PC-9 (cell line): ENCODE measurements around the gene RPL14. TPM values are rescaled to one million over a fixed set of nuclear protein-coding genes. Genes with fewer than 3 reads are reported as not detected.

Source experiments
- Bru-seq: library from RNA; stranded (reverse); fragments of 400-500 nt; gene quantifications from one replicate; lab custom pipeline; 2021; lab: Mats Ljungman, UMichigan
- BruChase-seq, 2 experiments: library from RNA; stranded (reverse); fragments of 400-500 nt; gene quantifications; one replicate each; lab custom pipeline; 2021; lab: Mats Ljungman, UMichigan
- BruUV-seq: library from RNA; stranded (reverse); fragments of 400-500 nt; replicated peaks from 2 replicates; lab custom pipeline; 2021; lab: Mats Ljungman, UMichigan
- CTCF ChIA-PET: fragments of 300-600 bp; sonication (Branson Sonifier 250); formaldehyde crosslinking; loops from one replicate; lab custom pipeline; 2022; ENCODE audit warnings: antibody characterized with exemption; lab: Charles Lee
- POLR2A ChIA-PET: fragments of 300-600 bp; sonication (Branson Sonifier 250); formaldehyde crosslinking; loops from one replicate; lab custom pipeline; 2022; ENCODE audit warnings: antibody characterized with exemption; ENCODE audit not compliant: unreplicated experiment; lab: Charles Lee
- DNase-seq, 2 experiments: peaks; one replicate each; pipeline versions ENCODE4 v3.0.0 to v3.0.0-alpha.2; 2015 to 2022; ENCODE audit warnings: mixed read lengths in 1 of 2
- H2AFZ ChIP-seq: fragments of 200-600 bp; sonication (generic); 2 replicates; pipeline ENCODE4 v1.8.1; 2017; ENCODE audit warnings: antibody characterized with exemption
- H3F3A ChIP-seq: fragments of 200-600 bp; sonication (generic); 2 replicates; pipeline ENCODE4 v1.8.1; 2017; ENCODE audit warnings: antibody characterized with exemption, mild to moderate bottlenecking, low read depth; ENCODE audit not compliant: insufficient read depth
- H3K27ac ChIP-seq: fragments of 200-600 bp; sonication (generic); 2 replicates; pipeline ENCODE4 v1.6.1; 2016; ENCODE audit warnings: mixed run types
- H3K27me3 ChIP-seq: fragments of 200-600 bp; sonication (generic); 2 replicates; pipeline ENCODE4 v1.6.1; 2016; ENCODE audit warnings: low read depth, mixed run types; ENCODE audit not compliant: insufficient read depth
- H3K36me3 ChIP-seq: fragments of 200-600 bp; sonication (generic); 2 replicates; pipeline ENCODE4 v1.6.1; 2016; ENCODE audit warnings: low read depth, mixed run types
- H3K4me1 ChIP-seq: fragments of 200-600 bp; sonication (generic); replicated peaks from 2 replicates; pipeline ENCODE4 v1.6.1; 2016; ENCODE audit warnings: mixed run types; ENCODE audit not compliant: insufficient read depth
- H3K4me2 ChIP-seq: fragments of 200-600 bp; sonication (generic); 2 replicates; pipeline ENCODE4 v1.6.1; 2017; ENCODE audit warnings: mixed run types
- H3K4me3 ChIP-seq: fragments of 200-600 bp; sonication (generic); 2 replicates; pipeline ENCODE4 v1.6.1; 2016; ENCODE audit warnings: mixed run types
- H3K79me2 ChIP-seq: fragments of 200-600 bp; sonication (generic); 2 replicates; pipeline ENCODE4 v1.6.1; 2017; ENCODE audit warnings: low read depth, mixed run types
- H3K9me2 ChIP-seq: fragments of 200-600 bp; sonication (generic); 2 replicates; pipeline ENCODE4 v1.8.1; 2017; ENCODE audit warnings: mild to moderate bottlenecking; ENCODE audit not compliant: insufficient read depth
- H3K9me3 ChIP-seq: fragments of 200-600 bp; sonication (generic); 2 replicates; pipeline ENCODE4 v1.8.1; 2016; ENCODE audit warnings: low read depth; ENCODE audit not compliant: insufficient read depth
- H4K20me1 ChIP-seq: fragments of 200-600 bp; sonication (generic); 2 replicates; pipeline ENCODE4 v1.8.1; 2017; ENCODE audit not compliant: insufficient read depth
- CTCF ChIP-seq: fragments of 200-600 bp; sonication (generic); conservative IDR thresholded peaks from 2 replicates; pipeline ENCODE4 v1.6.1; 2017; ENCODE audit warnings: mixed run types, antibody characterized with exemption, mild to moderate bottlenecking, moderate library complexity
- EZH2 ChIP-seq: fragments of 200-600 bp; sonication (generic); IDR thresholded peaks from 2 replicates; pipeline ENCODE4 v1.8.0; 2017; ENCODE audit warnings: antibody characterized with exemption, low read depth
- intact Hi-C: fragments of 100-400 bp; cut with micrococcal nuclease; formaldehyde crosslinking; loops from one replicate; pipeline ENCODE4 v1.10.0; 2022; ENCODE audit not compliant: unreplicated experiment
- long read RNA-seq: library from polyadenylated mRNA; stranded (forward); transcript quantifications from one replicate; pipeline ENCODE4 v2.0.0, GENCODE V29; 2022
- total RNA-seq: library from RNA; stranded (reverse); gene quantifications from 2 replicates; pipeline ENCODE4 v1.2.3, GENCODE V29; 2021

The RPL14 gene
- total RNA-seq: 1,756 and 2,201 TPM in 2 replicates
- percentile 97 among the genes with signal in this experiment for Bru-seq, nascent RNA
- BruChase-seq, experiment 1, labeled RNA remaining after a 2-hour chase: percentile 96 among the genes with signal in this experiment
- BruChase-seq, experiment 2, labeled RNA remaining after a 6-hour chase: percentile 98 among the genes with signal in this experiment
- long read RNA-seq, full-length matches to known transcripts: 456 of 476 reads
- long read RNA-seq, partial matches to known transcripts: 18 of 476 reads
- long read RNA-seq, other reads (novel, unspliced or antisense): 2 of 476 reads

DNA sequence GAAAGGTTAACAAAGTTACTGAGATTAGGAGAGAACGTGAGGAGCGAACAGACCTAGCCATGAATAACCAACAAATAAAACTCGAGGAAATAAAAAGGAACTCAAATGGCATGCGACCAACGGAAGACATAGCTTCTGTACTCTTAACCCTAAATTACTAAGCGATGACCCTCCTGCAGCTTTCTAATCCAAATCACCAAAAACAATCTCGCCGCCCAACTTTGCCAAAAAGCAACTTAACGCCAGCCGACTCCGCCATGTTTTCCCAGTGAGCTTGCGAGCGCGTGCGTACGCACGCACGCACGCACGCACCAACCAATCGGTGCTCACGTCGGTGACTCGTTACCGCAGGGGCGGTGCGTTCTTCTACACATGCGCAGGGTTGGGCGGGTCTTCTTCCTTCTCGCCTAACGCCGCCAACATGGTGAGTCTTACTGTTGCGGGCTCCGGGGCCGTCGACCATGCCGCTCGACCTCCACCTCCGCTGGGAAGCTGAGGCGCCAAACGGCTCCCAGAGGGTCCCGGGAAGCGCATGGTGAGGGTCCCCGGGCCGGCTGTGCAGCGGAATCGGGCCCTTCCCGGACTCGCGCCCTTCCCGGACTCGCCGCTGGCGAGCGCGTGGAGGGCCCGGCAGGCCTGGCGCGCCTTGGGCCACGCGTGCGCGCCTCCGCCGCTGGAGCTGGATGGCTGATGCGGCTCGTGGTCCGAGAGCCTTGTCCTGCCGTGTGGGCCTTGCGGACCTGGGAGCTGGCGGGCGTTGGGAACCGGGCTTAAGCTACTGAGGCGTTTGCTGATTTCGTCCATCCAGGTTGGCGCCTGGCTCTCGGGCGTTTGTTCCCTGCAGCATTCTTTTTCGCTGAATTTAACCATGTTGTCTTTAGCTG is at the start of gene RPL14:
Gene RPL14 (plus strand): TSS at position 400 of the 884 bp plus-strand sequence. CDS start 133 bp downstream, at position 533.
- ChIA-PET POLR2A (interaction anchor here (0.6 to 0.7 kb wide), 8 partner anchors 17 to 1630 kb away, joined by 3 to 9 read pairs (median 5); partner anchors contain the start of genes CTNNB1 and ZNF620), CTCF (interaction anchor here (0.6 kb wide), 2 partner anchors 18 to 127 kb away, joined by 4 to 15 read pairs; no protein-coding TSS in a partner anchor)
- Histone ChIP-seq H3K27ac (peak within 1 kb of the TSS; percentile 77), H3K79me2 (peaks cover 52% of the 10 kb centered on the region), H3K4me3 (peak within 1 kb of the TSS; percentile 97), H4K20me1 (peaks cover 34% of the 10 kb centered on the region), H3K4me2 (peak within 1 kb of the TSS; percentile 93), H3F3A (peaks cover 51% of the 10 kb centered on the region), H3K27me3 (no peaks in the 10 kb centered on the region), H3K9me3 (no peaks in the 10 kb centered on the region), H3K9me2 (no peaks in the 10 kb centered on the region), H3K36me3 (peaks cover 39% of the 10 kb centered on the region), H2AFZ (peak within 1 kb of the TSS; percentile 93), H3K4me1 (peaks cover 32% of the 10 kb centered on the region)
- intact Hi-C loops: loop anchor here (5.0 kb wide), 1 partner anchor 740 kb away; the partner anchor contains the start of gene CTNNB1
- DNase-seq: peak; percentile 89
- BruUV-seq: TSS peak; percentile 53
- no peak for TF ChIP-seq EZH2
- no peak for TF ChIP-seq CTCF

DNA sequence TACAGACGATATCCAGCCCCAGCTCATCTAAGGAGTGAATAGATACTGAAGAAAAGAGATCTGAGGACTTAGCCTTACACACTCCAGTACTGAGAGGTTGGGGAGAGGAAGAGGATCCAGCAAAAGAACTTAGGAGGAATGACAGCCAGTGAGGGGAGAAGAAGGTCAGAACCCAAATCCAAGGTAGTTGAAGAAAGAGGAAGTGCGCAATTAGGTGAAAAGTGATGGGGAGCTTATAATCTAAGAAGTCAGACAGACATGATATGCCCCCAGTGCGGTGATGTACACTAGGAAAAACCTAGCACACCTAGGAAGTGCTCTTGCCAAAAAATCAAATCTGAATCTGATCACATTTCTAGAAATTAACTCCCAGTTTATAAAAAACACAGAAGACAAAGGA is 49.5 kb upstream of the RPL14 start:
- BruUV-seq: no TSS peak
- H4K20me1 ChIP-seq: no peaks in the 10 kb centered on the region
- no peak overlapping the region for H3K4me2 ChIP-seq
- H3K36me3 ChIP-seq: no peaks in the 10 kb centered on the region
- H3K4me1 ChIP-seq: no peaks in the 10 kb centered on the region
- POLR2A ChIA-PET: no interaction called here
- H3K9me2 ChIP-seq: no peaks in the 10 kb centered on the region; the same call in 1 of the 2 replicates
- no peak overlapping the region for H2AFZ ChIP-seq
- H3K27ac ChIP-seq: no peak overlapping the region
- no peak for DNase-seq
- H3F3A ChIP-seq: no peaks in the 10 kb centered on the region
- intact Hi-C loops: no loop called here
- H3K27me3 ChIP-seq: no peaks in the 10 kb centered on the region
- H3K79me2 ChIP-seq: no peaks in the 10 kb centered on the region
- CTCF ChIA-PET: no interaction called here
- TF ChIP-seq EZH2: no peak
- no peak for TF ChIP-seq CTCF
- no peak overlapping the region for H3K4me3 ChIP-seq
- no peaks in the 10 kb centered on the region for H3K9me3 ChIP-seq

- TF ChIP-seq CTCF: no peak
- no peak for TF ChIP-seq EZH2
- H4K20me1 ChIP-seq: no peaks in the 10 kb centered on the region
- H3K79me2 ChIP-seq: no peaks in the 10 kb centered on the region
- H3K27ac ChIP-seq: no peak overlapping the region
- peaks cover 15% of the 10 kb centered on the region for H3K4me1 ChIP-seq
- no peaks in the 10 kb centered on the region for H3K9me3 ChIP-seq
- H3K27me3 ChIP-seq: no peaks in the 10 kb centered on the region
- no peak overlapping the region for H2AFZ ChIP-seq
- CTCF ChIA-PET: no interaction called here
- no peaks in the 10 kb centered on the region for H3K9me2 ChIP-seq
- no peak overlapping the region for H3K4me2 ChIP-seq
- H3F3A ChIP-seq: peaks cover 5% of the 10 kb centered on the region; the same call in 1 of the 2 replicates
- H3K36me3 ChIP-seq: no peaks in the 10 kb centered on the region
- H3K4me3 ChIP-seq: no peak overlapping the region
- intact Hi-C loops: no loop called here
- BruUV-seq: no TSS peak
- no peak for DNase-seq
- POLR2A ChIA-PET: no interaction called here
These were observed 42.9 kb upstream of the RPL14 start for GRCh38 chr3:40414270-40414669.
